ENCODE data around the gene KRTAP9-4. TPM values are rescaled to one million over a fixed set of nuclear protein-coding genes. Genes with fewer than 3 reads are reported as not detected.

Gene KRTAP9-4
- not detected in 2 replicates for total RNA-seq

GRCh38 chr17:41249637-41250240 is at the start of gene KRTAP9-4:
TSS of gene KRTAP9-4 (plus strand) at chr17:41249687. CDS start at chr17:41249721, 34 bp downstream.

GRCh38 chr17:41226598-41227095 is 22.8 kb upstream of the KRTAP9-4 start, which contains the start of gene KRTAP9-2:
TSS of gene KRTAP9-2 (plus strand) at chr17:41226648. CDS start at chr17:41226655, 7 bp downstream.

GRCh38 chr17:41232399-41233105 is 16.9 kb upstream of the KRTAP9-4 start, which contains the start of gene KRTAP9-3:
TSS of gene KRTAP9-3 (plus strand) at chr17:41232449. CDS start at chr17:41232502, 53 bp downstream.

GRCh38 chr17:41237949-41238437 is 11.5 kb upstream of the KRTAP9-4 start, which contains the start of gene KRTAP9-8:
TSS of gene KRTAP9-8 (plus strand) at chr17:41237999. CDS start at chr17:41238052, 53 bp downstream.

GRCh38 chr17:41255381-41256290 is 6.1 kb downstream of the KRTAP9-4 start, which contains the start of gene KRTAP9-9:
TSS of gene KRTAP9-9 (plus strand) at chr17:41255384.

GRCh38 chr17:41265078-41265477 is 15.6 kb downstream of the KRTAP9-4 start, which contains the start of gene KRTAP9-6:
TSS of gene KRTAP9-6 (plus strand) at chr17:41265378. CDS start at chr17:41265378, 0 bp downstream.

GRCh38 chr17:41275648-41276190 is 26.2 kb downstream of the KRTAP9-4 start, which contains the start of gene KRTAP9-7:
TSS of gene KRTAP9-7 (plus strand) at chr17:41275698. CDS start at chr17:41275698, 0 bp downstream.

Other genes with a start within 250 kb of the KRTAP9-4 start
- gene KRTAP3-2, start 249.8 kb upstream of the KRTAP9-4 start, total RNA-seq, result not detected in 2 replicates
- not detected in 2 replicates for gene KRTAP3-1, start 240.6 kb upstream of the KRTAP9-4 start, total RNA-seq
- gene KRTAP1-5, start 222.5 kb upstream of the KRTAP9-4 start, total RNA-seq, result not detected in 2 replicates
- not detected in 2 replicates for gene KRTAP1-4, start 219.5 kb upstream of the KRTAP9-4 start, total RNA-seq
- gene KRTAP1-3, start 214.8 kb upstream of the KRTAP9-4 start, total RNA-seq, result not detected in 2 replicates
- gene KRTAP1-1, start 208.2 kb upstream of the KRTAP9-4 start, total RNA-seq, result not detected in 2 replicates
- not detected in 2 replicates for gene KRTAP2-1, start 202.4 kb upstream of the KRTAP9-4 start, total RNA-seq
- not detected in 2 replicates for gene KRTAP2-2, start 194.5 kb upstream of the KRTAP9-4 start, total RNA-seq
- 0.13 and 2.6 TPM in 2 replicates for gene KRTAP2-3, start 189.6 kb upstream of the KRTAP9-4 start, total RNA-seq
- not detected in 2 replicates for gene KRTAP2-4, start 183.8 kb upstream of the KRTAP9-4 start, total RNA-seq
- not detected in 2 replicates for gene KRTAP4-7, start 165.5 kb upstream of the KRTAP9-4 start, total RNA-seq
- gene KRTAP4-8, start 151.5 kb upstream of the KRTAP9-4 start, total RNA-seq, result not detected in 2 replicates
- not detected in 2 replicates for gene KRTAP4-16, start 147.5 kb upstream of the KRTAP9-4 start, total RNA-seq
- not detected in 2 replicates for gene KRTAP4-9, start 144.3 kb upstream of the KRTAP9-4 start, total RNA-seq
- not detected in 2 replicates for gene KRTAP4-11, start 131.3 kb upstream of the KRTAP9-4 start, total RNA-seq
- gene KRTAP4-12, start 125.5 kb upstream of the KRTAP9-4 start, total RNA-seq, result not detected in 2 replicates
- not detected in 2 replicates for gene KRTAP4-6, start 109.1 kb upstream of the KRTAP9-4 start, total RNA-seq
- gene KRTAP4-5, start 99.9 kb upstream of the KRTAP9-4 start, total RNA-seq, result not detected in 2 replicates
- gene KRTAP4-4, start 88.9 kb upstream of the KRTAP9-4 start, total RNA-seq, result not detected in 2 replicates
- not detected in 2 replicates for gene KRTAP4-3, start 81.5 kb upstream of the KRTAP9-4 start, total RNA-seq
- gene KRTAP4-2, start 71.5 kb upstream of the KRTAP9-4 start, total RNA-seq, result not detected in 2 replicates
- gene KRTAP4-1, start 64.8 kb upstream of the KRTAP9-4 start, total RNA-seq, result not detected in 2 replicates
- not detected in 2 replicates for gene KRTAP9-1, start 59.8 kb upstream of the KRTAP9-4 start, total RNA-seq
- not detected in 2 replicates for gene KRTAP9-2, start 23.0 kb upstream of the KRTAP9-4 start, total RNA-seq
- not detected in 2 replicates for gene KRTAP9-3, start 17.2 kb upstream of the KRTAP9-4 start, total RNA-seq
- gene KRTAP9-8, start 11.7 kb upstream of the KRTAP9-4 start, total RNA-seq, result not detected in 2 replicates
- not detected in 2 replicates for gene KRTAP9-9, start 5.7 kb downstream of the KRTAP9-4 start, total RNA-seq
- not detected in 2 replicates for gene KRTAP9-6, start 15.7 kb downstream of the KRTAP9-4 start, total RNA-seq
- gene KRTAP9-7, start 26.0 kb downstream of the KRTAP9-4 start, total RNA-seq, result not detected in 2 replicates
- gene KRTAP29-1, start 53.2 kb downstream of the KRTAP9-4 start, total RNA-seq, result not detected in 2 replicates
- gene KRTAP16-1, start 59.6 kb downstream of the KRTAP9-4 start, total RNA-seq, result not detected in 2 replicates
- 0.33 and 0.63 TPM in 2 replicates for gene KRTAP17-1, start 66.0 kb downstream of the KRTAP9-4 start, total RNA-seq
- gene KRT33A, start 101.1 kb downstream of the KRTAP9-4 start, total RNA-seq, result not detected in 2 replicates
- not detected in 2 replicates for gene KRT33B, start 120.1 kb downstream of the KRTAP9-4 start, total RNA-seq
- 0.13 and 2.9 TPM in 2 replicates for gene KRT34, start 132.6 kb downstream of the KRTAP9-4 start, total RNA-seq
- gene KRT31, start 147.9 kb downstream of the KRTAP9-4 start, total RNA-seq, result 0.13 TPM in 1 of 2 replicates, not detected in the other
- gene KRT37, start 174.9 kb downstream of the KRTAP9-4 start, total RNA-seq, result not detected in 2 replicates
- gene KRT38, start 191.3 kb downstream of the KRTAP9-4 start, total RNA-seq, result not detected in 2 replicates
- not detected in 2 replicates for gene KRT32, start 217.7 kb downstream of the KRTAP9-4 start, total RNA-seq
- gene KRT35, start 231.5 kb downstream of the KRTAP9-4 start, total RNA-seq, result not detected in 2 replicates
- not detected in 2 replicates for gene KRT36, start 240.2 kb downstream of the KRTAP9-4 start, total RNA-seq